Mucosa of gallbladder (tissue), 1 donor: ENCODE results near the gene GAB2. TPM values are rescaled to one million over a fixed set of nuclear protein-coding genes. Genes with fewer than 3 reads are reported as not detected.

Source experiments
- DNase-seq: peaks from one replicate; pipeline ENCODE4 v3.0.0-alpha.2; 2020; ENCODE audit warnings: low spot score
- total RNA-seq: library from RNA; stranded (reverse); gene quantifications from one replicate; pipeline ENCODE4 v1.2.1, GENCODE V29; 2021
- donor health status: DM: no; HTN: no; CAD: no.

GAB2 gene
- total RNA-seq, 1 donor from 2014 or later = 25.9 TPM

GRCh38 chr11:78400702-78401101, 16.9 kb downstream of the GAB2 start:
- no peak for DNase-seq

GRCh38 chr11:78400116-78400515, 17.5 kb downstream of the GAB2 start:
- DNase-seq = no peak

GRCh38 chr11:78399136-78399535, 18.5 kb downstream of the GAB2 start:
- DNase-seq = no peak

GRCh38 chr11:78398715-78399114, 18.9 kb downstream of the GAB2 start:
- DNase-seq = no peak

- no peak for DNase-seq
Measured at GRCh38 chr11:78397398-78397797, 20.2 kb downstream of the GAB2 start.

DNA sequence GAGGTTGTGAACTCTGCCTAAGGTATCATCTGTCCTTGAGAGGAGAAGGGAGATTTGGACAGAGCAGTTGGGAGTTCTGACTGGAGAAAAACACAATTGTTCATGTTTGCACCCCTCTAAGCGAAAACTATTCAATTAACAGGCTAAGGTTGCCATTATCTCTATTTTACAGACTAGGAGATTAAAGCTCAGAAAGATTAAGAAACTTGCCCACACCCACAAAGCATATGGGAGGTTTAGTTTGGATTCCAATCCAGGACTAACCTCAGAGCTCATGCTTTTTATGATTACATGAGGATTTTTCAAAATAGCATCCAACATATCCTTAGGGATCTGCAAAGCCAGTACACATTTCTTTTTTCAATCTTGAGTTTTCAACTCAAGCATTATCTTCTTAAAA, 22.0 kb downstream of the GAB2 start:
- DNase-seq = no peak

DNA sequence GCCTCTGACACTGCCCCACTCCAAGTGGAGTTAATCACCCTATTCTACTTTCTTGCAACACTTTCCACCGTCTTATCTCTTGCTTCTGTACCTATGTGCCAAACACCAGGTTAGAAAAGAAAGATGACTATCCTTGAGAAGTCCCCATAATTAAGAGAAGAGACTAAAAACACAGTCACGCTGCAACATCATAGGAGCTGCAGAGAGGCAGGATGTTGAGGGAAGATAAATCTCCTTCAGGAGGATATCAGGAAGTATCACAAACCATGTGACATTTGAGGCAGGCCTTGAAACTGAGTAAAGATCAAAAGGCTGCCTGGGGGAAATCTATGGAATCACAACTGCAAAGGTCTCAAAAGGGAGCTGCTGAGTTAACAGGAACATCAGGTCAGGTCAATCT, 24.8 kb downstream of the GAB2 start:
- no peak for DNase-seq

DNA sequence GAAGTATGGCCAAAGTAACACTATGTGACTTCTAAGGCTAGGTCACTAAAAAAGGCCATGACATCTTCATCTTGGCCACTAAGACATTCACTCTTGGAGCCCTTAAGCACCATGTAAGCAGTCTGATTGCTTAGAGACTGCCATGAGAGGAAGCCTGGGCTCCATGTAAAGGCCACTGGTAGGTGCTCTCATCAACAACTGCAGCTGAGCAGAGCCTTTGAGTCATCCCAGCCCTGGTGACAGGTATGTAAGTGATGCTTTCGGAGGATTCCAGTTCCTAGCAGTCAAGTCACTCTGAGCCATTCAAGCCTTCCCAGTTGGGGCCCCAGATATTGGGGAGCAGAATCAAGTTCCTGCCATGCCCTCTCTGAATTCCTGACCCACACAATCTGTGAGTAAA, 26.2 kb downstream of the GAB2 start:
- no peak for DNase-seq

GRCh38 chr11:78390809-78391208, 26.8 kb downstream of the GAB2 start:
- no peak for DNase-seq

DNA sequence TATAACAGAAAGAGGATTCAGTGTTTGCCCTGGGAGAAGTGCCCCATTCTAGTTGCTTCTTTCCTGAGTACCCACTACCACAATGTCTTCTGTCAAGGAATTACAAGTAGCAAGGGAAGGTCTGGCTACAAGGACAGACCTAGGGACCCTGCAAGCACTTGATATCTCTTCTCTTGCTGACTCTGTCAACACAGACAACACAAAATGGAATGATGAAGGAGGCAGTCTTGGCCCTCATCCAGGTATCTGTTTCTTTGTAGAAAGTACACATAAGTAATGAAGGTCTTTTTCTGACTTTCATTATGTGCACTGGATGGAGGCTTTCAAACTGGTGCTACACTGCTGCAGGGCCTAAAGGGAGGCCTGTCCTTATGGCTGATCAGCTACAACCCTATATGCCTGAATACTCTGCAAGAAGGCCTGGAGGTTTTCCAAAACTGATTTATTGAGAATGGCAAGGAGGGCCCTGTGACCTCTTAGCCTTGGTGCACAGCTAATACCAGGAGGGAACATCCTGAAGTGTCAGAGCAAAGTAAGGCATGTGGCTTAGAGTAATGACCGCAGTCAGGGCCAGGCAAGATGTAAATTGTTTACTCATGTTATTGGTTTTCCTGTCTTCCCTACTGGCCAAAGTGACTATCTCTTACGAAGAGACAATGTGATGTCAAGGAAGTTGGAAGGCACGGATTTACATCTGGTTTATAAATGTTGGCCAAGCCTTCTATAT, 31.2 kb downstream of the GAB2 start:
- no peak for DNase-seq

- no peak for DNase-seq
Measured at GRCh38 chr11:78385205-78385604, 32.4 kb downstream of the GAB2 start.

DNA sequence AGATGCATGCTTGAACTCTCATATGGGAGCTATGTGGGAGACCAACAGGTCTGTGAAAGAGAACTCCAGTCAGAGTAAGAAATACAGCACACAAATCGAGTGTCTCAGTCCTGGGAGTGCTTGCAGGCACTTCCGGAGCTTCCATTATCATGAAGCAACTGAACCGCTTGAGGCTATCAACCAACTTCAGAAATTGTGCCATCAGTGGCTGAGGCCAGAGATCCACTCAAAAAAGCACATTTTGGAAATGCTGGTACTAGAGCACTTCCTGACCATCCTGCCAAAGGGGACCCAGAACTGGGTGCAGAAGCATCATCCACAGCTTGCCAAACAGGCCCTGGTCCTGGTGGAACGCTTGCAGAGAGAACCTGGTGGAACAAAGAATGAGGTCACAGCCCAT, 33.4 kb downstream of the GAB2 start:
- no peak for DNase-seq

GRCh38 chr11:78381865-78382264, 35.8 kb downstream of the GAB2 start:
- DNase-seq = no peak

GRCh38 chr11:78380615-78381051, 37.0 kb downstream of the GAB2 start:
- DNase-seq = no peak

GRCh38 chr11:78379039-78379670, 38.5 kb downstream of the GAB2 start:
- no peak for DNase-seq

DNA sequence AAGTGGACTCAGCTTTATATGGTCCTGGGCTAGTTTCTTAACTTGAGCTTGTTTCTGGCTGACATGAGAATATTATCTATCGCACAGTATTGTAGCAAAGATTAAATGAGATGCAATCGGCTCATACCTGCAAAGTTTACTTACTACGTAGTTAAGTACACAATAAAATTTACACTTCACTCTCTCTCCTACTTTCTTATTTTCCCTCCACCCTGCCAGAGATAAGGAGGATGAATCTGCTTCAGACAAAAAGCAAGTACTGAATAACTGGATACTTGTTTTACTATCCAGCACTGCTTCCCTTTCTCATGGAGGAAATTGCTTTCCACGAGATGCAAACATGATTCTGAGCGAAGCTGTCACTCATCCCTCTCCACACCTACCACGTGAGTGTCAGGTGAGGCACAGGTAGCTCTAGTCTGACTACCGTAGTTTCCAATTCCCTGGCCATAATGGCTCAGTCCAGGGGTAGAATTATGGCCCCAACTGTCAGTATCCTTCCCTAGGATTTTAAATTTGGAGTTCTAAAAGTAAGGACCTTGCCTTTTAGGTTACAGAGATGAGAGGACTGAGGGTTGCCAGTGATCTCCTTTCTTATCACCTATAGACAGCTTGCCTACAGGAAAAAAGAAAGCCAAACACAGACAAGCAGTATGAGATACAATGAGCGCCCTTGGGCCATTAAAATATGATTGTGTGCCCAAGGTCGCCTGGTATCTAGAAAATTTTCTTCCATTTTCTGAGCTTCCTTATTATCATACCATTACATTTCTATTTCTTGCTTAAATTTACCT, 39.8 kb downstream of the GAB2 start:
- DNase-seq = no peak

- DNase-seq = no peak
Measured at GRCh38 chr11:78376858-78377257, 40.8 kb downstream of the GAB2 start.

- DNase-seq = no peak
Measured at GRCh38 chr11:78374917-78375316, 42.7 kb downstream of the GAB2 start.

DNA sequence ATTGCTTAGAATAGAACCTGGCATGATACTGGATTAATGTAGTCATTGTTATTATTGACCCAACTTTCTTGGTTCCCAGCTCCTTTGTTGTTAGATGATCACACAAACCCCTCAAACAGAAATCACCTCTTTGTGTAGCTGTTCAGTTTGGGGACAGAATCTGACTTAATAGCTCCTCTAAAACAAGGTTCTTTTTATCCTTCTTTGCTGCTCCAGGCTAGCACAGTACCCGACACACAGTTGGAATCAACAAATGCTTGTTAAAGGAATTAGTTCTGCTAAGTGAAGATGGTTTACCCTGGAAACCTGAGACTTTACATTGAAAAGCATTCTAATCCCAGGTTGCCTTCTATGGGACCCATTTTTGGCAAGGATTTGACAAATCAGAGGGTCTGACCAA, 43.9 kb downstream of the GAB2 start:
- no peak for DNase-seq

DNA sequence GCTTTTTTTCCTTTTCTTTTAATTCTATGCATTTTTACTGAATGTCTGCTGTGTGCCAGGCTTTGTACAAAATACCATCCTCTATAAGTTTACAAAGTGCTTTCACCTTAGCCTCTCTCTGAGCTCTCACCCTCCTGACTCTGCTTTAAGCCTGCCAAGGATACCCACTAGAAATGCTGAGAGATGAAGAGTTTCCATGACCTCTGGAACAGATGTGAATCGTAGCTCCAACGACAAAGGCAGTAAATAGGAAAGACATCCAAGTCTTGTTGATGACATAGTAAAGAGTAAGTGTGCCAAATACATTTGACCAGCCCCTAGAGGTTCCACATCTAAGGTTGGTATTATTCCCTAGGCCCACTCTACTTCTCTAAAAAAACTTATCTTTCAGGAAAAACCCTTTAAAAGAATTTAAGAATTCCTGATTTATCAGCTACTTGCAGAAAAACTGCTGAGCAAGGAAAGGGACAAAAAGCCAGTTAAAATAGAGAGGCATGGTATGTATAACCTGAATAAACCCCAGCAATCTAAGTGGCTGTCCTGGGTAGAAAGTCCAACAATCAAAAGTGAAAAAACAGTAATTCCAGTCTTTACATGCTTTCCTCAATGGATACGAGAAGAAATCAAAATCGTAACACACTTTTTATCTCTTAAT, 45.4 kb downstream of the GAB2 start:
- no peak for DNase-seq

GRCh38 chr11:78371221-78371891, 46.3 kb downstream of the GAB2 start:
- DNase-seq = no peak
